Left cardiac atrium (tissue), 4 donors: ENCODE measurements around the gene GLIPR2. TPM values are rescaled to one million over a fixed set of nuclear protein-coding genes. Genes with fewer than 3 reads are reported as not detected.
A peak's percentile ranks its signal among the peaks of the same experiment; 100 is the strongest.
"Not testable (repeated sequence)": the region's sequence is repeated elsewhere in the genome, so short reads cannot be mapped to it uniquely, and the experiment has no call there.

Experiments
- ATAC-seq, 2 donors: fragments of 200-7000 bp; cut with Tn5 transposase; one replicate each; pipeline ENCODE4 v1.9.1; 2020; ENCODE audit warnings: mild to moderate bottlenecking in 2 of 2, moderate library complexity in 2 of 2
- DNase-seq: peaks from one replicate; pipeline ENCODE4 v3.0.0-alpha.2; 2020
- intact Hi-C, 2 donors: fragments of 100-400 bp; cut with DNase I; formaldehyde crosslinking; loops; one replicate each; pipeline versions ENCODE4 v1.14.1 to v1.15.1; 2022 to 2023
- total RNA-seq, 2 donors: library from RNA; stranded (reverse); fragmentation: NEBNext Ultra II Directional; extraction: Animal tissue kit (Norgen Biotek cat#: 25700); gene quantifications; one replicate each; pipeline ENCODE4 v1.2.1, GENCODE V29; 2021
- donor health status: DM: no; HTN: yes; CAD: no.
- donor health status: DM: no; HTN: yes; CAD: no; lungs with severe emphysema.
- donor health status: DM: yes; HTN: yes; CAD: no.
- donor health status: Dilated cardiomyopathy.

GLIPR2 gene
- total RNA-seq, 2 donors from 2014 or later = 14.7 to 19.7 TPM

DNA sequence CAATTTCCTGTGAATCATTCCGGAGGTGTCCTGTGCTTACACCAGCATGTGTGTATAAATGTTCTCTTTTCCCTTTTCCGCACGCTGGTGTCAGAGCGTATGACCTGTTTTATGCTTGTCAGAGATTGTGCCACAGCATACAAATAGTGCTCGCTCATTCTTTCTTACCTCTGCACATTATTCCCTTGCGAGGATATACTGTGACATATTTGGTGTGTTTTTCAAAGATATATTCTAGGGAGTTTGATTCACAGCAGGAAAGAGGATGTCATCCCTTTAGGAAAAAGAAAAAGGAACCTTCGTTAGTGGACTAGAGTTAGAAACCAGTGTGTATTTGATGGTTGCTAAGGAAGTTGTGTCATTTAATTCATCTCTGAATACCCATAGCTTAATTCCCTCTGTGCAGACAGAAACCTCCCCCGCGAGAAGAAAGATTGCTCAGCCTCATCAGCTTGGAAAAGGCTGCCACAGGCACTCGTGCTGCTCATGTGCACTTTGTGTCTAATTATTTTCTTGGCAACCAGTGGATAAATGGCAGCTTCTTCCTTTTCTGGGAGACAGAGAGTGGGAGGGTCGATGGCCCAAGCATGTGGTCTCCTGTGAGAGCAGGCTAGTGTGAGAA is 17.9 kb downstream of the GLIPR2 start:
- intact Hi-C loops = no loop called here
- ATAC-seq = peak; percentile 58 to 60
- peak; percentile 54 for DNase-seq

DNA sequence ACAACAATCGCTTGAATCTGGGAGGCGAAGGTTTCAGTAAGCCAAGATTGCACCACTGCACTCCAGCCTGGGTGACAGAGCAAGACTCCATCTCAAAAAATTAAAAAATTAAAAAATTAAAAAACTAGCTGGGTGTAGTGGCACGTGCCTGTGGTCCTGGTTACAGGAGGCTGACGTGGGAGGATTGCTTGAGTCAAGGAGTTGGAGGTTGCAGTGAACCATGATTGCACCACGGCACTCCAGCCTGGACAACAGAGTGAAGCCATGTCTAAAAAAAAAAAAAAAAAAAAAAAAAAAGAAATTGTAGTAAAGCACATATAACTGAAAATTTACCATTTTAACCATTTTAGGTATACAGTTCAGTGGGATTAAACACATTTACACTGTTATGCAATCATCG is 19.6 kb downstream of the GLIPR2 start:
- ATAC-seq (no peak), DNase-seq (no peak)
- intact Hi-C loops = no loop called here

DNA sequence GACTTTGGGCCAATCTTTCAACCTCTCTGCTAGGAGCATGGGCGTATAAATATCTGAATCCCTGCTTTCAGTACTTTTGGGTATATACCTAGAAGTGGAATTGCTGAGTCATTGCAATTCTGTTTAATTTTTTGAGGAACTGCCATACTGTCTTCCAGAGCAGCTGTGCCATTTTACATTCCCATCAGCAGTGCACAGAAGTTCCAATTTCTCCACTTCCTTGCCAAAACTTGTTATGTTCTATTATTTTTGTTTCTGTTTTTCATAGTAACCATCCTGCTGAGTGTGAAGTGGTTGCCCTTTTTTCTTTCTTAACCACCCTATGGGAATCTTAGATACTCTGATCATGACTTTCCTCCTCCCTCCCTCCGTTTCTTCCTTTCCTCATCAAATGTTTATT is 21.6 kb downstream of the GLIPR2 start:
- DNase-seq (no peak), ATAC-seq (peak; percentile 51 to 54)
- intact Hi-C loops = no loop called here

DNA sequence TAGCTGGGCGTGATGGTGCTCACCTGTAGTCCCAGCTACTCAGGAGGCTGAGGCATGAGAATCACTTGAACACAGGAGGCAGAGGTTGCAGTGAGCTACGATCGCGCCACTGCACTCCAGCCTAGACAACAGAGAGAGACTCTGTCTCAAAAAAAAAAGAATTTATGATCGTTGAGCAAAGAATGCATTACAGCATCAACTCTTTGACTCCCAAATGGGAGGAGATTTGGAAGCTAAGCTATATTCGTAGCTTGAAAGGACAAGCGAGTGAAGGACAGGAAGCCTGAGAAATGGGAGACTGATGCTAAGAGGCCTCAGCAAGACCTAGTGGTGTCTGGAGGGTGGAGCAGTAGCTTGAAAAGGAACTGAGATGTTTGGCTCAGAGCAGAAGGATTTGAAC is 22.4 kb downstream of the GLIPR2 start:
- DNase-seq (no peak), ATAC-seq (peak; percentile 20 to 54)
- intact Hi-C loops = no loop called here

DNA sequence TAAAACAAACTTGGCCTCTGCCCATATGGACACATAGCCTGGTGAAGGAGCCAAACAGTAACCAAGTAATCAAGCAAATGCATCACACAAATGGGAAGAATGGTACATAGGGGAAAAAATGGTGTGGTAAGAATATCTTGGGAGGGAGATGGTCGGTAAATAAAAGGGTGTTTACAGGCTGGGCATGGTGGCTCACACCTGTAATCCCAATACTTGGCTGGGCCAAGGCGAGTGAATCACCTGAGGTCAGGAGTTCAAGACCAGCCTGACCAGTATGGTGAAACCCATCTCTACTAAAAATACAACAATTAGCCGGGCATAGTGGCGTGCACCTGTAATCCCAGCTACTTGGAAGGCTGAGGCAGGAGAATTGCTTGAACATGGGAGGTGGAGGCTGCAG is 23.0 kb downstream of the GLIPR2 start:
- ATAC-seq, DNase-seq, intact Hi-C loops: not testable (repeated sequence)

DNA sequence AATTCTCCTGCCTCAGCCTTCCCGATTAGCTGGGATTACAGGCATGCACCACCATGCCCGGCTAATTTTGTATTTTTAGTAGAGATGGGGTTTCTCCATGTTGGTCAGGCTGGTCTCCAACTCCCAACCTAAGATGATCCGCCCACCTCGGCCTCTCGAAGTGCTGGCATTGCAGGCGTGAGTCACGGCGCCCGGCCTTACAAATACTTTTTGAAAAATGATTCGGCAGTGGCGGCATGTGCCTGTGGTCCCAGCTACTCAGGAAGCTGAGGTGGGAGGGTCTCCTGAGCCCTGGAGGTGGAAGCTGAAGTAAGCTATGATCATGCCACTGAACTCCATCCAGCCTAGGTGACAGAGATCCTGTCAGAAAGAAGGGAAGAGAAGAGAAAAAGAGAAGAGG is 23.6 kb downstream of the GLIPR2 start:
- not testable (repeated sequence) for DNase-seq, ATAC-seq
- intact Hi-C loops = loop anchor here (10.0 kb wide), 2 partner anchors 55 to 205 kb away; partner anchors contain the start of gene OR2S2 (in 1 of the 2)

DNA sequence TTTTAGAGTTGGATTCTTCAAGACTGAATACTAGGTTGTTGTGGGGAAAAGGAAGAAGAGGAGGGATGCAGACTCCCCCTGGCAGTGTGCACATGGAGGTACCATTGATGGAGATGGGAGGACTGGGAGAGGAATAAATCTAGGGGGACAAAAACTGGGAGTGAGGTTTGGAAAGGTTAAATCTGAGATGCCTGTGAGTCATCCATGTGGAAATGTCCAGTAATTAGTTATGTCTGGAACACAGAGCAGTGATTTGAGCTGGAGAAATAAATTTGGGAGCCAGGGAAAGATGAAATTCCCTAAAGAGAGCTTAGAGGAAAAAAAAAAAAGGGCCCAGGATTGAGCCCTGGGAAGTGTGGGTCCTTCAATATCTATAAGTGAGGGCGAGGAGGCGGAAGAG is 24.7 kb downstream of the GLIPR2 start:
- ATAC-seq (no peak), DNase-seq (no peak)
- intact Hi-C loops = loop anchor here (10.0 kb wide), 2 partner anchors 56 to 206 kb away; partner anchors contain the start of gene OR2S2 (in 1 of the 2)

DNA sequence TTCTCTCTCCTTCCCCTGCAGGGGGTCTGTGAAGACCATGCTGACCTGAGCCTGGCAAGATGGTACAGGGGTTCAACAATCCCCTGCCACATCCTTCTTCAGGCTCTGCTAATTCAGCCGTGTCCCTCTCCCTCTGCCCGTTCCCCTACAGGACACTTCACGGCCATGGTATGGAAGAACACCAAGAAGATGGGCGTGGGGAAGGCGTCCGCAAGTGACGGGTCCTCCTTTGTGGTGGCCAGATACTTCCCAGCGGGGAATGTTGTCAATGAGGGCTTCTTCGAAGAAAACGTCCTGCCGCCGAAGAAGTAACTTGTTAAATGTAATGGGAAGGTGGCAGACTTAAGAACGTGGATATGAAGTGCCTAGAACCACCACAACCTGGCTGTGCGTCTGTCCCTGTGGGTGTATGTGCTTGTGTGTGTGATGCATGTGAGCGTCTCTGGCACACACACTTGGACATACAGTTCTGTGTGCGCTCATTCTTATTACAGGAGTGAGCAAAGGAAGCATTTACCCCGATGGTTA is 25.7 kb downstream of the GLIPR2 start:
- intact Hi-C loops = loop anchor here (10.0 kb wide), 2 partner anchors 57 to 207 kb away; partner anchors contain the start of gene OR2S2 (in 1 of the 2)
- no peak for DNase-seq
- no peak for ATAC-seq

DNA sequence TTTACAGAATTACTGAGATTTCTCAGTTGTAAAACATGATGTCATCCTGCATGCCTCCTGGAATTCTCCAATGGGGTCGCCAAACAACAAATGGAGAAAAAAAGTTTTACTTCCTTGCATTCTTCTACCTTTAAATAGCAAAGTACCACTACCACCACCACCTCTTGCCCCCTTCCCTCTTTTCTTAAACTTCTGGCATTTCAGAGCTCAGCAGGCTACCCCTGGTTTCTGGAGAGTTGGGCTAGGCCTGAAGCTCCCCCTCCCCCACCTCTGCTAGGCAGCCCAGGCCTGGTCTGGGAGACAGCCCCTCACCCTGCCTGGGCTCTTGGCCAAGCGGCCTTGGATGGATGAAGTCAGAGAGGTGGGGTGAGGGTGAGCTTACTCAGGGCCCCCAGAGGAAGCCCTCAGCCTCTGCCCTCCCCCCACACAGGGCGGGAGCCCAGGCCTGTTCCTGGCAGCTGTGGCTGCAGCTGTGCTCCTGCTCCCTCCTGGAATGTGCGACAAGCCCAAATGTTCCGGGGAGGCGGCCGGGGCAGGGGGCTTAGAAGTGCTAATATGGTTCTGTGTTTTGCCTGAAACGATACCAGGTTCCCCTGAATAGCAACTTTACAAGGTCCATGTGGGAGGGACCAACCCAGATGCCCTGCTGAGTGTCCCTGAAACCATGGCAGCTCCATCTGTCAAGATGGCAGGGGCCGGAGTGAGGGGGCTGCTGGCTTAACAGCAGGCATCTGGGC is 26.7 kb downstream of the GLIPR2 start:
- intact Hi-C loops = loop anchor here (10.0 kb wide), 2 partner anchors 58 to 208 kb away; partner anchors contain the start of gene OR2S2 (in 1 of the 2)
- ATAC-seq = peak; percentile 51 to 56
- DNase-seq = peak; percentile 67

DNA sequence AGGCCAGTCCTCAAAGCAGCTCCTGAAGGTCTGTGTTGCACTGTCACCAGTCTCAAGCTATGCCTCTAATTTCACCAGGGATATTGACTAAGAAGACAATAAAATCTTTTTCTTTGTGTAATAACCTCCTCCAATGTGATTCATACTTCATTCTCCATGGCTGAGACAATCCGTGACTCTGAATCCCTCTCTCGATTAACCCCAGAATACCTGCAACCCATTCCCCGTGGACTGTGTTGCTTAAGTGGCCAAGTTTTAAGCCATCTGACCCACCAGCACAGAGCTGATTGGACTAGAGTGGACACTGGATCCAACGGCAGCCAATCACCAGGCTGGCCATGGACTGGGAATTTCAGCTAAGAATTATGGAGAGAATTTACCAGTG is 27.2 kb downstream of the GLIPR2 start:
- ATAC-seq (no peak), DNase-seq (no peak)
- intact Hi-C loops = loop anchor here (10.0 kb wide), 2 partner anchors 59 to 209 kb away; partner anchors contain the start of gene OR2S2 (in 1 of the 2)

DNA sequence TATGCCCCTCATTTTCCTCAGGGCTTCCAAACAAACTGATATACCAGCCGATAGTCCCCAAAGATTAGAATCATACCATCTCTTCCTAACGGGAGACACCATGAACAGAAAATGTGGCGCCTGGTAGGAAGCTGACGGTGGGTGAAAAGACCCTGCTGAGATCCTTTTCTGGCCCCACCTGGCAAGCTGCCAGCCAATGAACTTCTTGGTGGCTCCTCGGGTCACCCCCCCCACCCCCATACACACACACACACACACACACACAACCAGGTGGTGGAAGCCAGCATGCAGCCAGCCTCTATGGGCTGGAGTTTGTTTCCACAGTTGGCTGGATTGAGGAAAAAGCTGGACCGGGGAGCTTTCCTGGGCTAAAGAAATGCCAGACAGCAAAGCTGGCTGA is 27.8 kb downstream of the GLIPR2 start:
- DNase-seq = peak; percentile 37
- no peak for ATAC-seq
- intact Hi-C loops = loop anchor here (10.0 kb wide), 2 partner anchors 60 to 210 kb away; partner anchors contain the start of gene OR2S2 (in 1 of the 2)

DNA sequence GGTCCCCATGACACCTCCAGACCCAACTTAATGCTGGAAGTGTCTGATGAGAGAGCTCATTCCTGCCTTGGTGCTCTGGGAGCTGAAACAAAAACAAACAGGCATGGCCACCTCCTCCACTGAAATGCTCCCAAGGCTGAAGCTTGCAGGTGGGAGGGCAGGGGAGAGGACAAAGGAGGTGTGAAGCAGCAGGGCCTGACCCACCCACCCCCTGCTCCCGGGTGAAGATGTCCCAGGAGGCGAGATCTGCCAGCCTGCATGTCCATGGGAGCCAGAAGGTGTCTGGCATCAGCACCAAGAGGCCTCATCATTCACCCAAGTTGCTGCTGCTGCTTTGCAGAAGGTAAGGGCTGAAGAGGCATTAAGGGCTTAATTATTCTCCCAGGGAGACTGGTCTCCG is 28.5 kb downstream of the GLIPR2 start:
- DNase-seq = no peak
- no peak for ATAC-seq
- intact Hi-C loops = loop anchor here (10.0 kb wide), 2 partner anchors 60 to 210 kb away; partner anchors contain the start of gene OR2S2 (in 1 of the 2)

DNA sequence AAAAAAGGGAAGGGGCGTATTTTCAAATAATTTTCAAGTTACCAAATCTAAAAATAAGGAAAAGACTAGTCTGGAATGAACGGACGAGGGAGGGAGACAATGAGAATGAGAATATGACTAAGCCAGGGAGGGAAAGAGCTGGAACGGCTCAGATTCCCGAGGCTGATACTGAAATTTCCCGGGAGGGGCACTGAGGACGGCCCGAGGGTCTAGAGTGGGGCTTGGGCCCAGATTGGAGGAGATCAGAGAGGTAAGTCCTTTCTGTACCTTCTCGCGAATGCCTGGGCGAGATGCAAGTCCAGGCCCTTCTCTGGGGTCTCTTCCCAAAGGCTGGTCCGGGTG is 29.3 kb downstream of the GLIPR2 start:
- DNase-seq = no peak
- intact Hi-C loops = loop anchor here (1.0 to 10.0 kb wide), 3 partner anchors 61 to 211 kb away; partner anchors contain the start of gene OR2S2 (in 1 of the 2)
- ATAC-seq = peak; percentile 13 to 51

DNA sequence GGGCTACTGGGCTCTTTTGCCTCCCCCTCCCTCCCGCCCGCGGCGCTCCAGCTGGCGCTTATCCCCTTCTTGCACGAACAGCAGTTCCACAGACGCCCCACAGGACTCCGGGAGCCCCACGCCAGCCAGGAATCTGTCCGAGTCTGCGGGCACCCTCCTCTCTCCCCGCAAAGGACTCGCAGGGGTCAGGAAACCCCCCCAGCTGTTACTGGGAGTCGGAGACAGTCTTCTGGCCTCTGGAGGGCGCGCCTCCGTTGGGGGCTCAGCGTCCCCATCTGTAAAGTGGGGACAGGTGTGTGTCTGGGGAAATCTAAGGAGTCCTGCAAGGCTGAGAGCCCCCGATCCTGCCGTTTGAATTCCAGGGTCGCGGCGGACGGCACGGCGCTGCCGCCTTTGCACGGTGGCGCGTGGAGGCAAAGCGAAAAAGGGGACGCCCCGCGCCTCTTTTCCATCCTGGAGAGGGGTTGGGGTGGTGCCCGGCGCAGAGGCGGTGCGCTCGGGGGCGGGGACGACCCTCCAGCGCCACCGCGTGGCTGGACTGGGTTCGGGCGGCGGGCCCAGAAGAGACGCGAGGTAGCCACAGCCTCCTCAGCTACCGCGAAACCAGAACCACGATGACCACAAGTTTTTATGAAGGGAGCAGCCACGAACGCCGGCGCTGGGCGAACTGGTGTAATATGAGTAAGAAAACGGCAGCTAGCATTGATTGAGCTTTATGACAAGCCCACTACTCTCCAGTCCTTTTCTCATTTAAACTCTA is 29.8 kb downstream of the GLIPR2 start:
- DNase-seq = peak; percentile 84
- peak; percentile 91 to 94 for ATAC-seq
- intact Hi-C loops = loop anchor here (1.0 to 10.0 kb wide), 3 partner anchors 62 to 212 kb away; partner anchors contain the start of gene OR2S2 (in 1 of the 2)

DNA sequence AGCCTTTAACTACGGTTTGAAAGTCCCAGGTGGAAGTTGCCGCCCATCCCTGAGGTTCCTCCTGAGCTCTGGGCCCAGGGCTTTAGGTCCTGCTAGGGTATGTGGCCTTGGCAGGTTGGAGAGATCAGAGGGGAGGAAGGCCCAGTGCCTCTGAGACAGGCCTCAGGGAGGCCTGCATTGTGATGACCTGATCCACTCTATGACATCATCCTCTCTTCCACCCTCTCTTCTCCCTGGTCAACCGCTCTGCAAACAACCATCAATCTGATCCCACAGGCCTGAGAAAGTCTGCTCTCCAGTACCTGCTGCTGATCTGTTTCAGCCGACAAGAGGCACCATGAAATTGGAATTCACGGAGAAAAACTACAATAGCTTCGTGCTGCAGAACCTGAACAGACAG is 32.6 kb downstream of the GLIPR2 start, which contains the start of gene CCIN:
CCIN (plus strand) TSS at position 223 of the 400 bp plus-strand sequence; CDS start at position 338, 115 bp downstream.
- intact Hi-C loops = loop anchor here (10.0 kb wide), 2 partner anchors 64 to 214 kb away; partner anchors contain the start of gene OR2S2 (in 1 of the 2)
- no peak for ATAC-seq
- DNase-seq = no peak

DNA sequence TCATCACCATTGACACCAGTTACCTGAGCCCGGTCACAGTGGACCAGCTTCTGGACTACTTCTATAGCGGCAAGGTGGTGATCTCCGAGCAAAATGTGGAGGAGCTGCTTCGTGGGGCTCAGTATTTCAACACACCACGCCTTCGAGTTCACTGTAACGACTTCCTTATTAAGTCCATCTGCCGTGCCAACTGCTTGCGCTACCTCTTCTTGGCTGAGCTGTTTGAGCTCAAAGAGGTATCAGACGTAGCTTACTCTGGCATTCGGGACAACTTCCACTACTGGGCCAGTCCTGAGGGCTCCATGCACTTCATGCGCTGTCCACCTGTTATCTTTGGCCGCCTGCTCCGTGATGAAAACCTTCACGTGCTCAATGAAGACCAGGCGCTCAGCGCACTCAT is 33.2 kb downstream of the GLIPR2 start:
- DNase-seq = no peak
- intact Hi-C loops = loop anchor here (10.0 kb wide), 2 partner anchors 65 to 215 kb away; partner anchors contain the start of gene OR2S2 (in 1 of the 2)
- no peak for ATAC-seq

DNA sequence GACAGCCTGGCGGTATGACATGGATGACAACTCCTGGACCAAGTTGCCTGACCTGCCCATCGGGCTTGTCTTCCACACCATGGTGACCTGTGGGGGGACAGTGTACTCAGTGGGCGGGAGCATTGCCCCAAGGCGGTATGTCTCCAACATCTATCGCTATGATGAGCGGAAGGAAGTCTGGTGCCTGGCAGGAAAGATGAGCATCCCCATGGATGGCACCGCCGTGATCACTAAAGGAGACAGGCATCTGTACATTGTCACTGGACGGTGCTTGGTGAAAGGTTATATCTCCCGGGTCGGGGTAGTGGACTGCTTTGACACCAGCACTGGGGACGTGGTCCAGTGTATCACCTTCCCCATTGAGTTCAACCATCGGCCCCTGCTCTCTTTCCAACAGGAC is 34.0 kb downstream of the GLIPR2 start:
- intact Hi-C loops = no loop called here
- DNase-seq (no peak), ATAC-seq (no peak)

DNA sequence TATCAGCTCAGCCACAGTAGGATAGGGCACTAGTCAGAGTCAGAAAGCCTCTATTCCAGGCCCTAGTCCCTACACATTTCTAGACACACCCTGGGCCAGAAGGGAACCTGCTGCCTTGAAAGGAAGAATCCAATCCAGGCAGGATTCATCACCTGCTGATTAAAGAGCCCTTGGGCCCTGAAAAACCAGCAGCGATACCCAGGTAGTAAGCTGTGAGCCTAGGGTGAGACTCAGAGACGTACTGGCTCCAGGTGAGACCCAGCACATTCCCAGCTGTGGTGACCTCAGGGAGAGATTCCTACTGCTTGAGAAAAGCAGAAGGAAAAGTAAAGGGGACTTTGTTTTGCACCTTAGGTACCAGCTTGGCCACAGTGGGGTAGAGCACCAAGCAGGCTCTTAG is 37.3 kb downstream of the GLIPR2 start:
- no peak for ATAC-seq
- intact Hi-C loops = no loop called here

DNA sequence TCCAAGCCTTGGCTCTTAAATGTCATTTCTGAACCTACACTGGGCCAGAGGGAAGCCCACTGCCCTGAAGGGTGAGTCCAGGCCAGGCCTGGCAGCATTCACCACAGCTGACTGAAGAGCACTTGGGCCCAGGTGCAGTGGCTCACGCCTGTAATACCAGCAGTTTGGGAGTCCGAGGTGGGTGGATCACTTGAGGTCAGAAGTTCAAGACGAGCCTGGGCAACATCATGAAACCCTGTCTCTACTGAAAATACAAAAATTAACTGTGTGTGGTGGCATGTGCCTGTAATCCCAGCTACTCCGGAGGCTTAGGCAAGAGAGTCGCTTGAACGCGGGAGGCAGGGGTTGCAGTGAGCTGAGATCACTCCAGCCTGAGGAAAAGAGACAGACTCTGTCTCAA is 37.7 kb downstream of the GLIPR2 start:
- DNase-seq = no peak
- no peak for ATAC-seq
- intact Hi-C loops = no loop called here

More for the DNA sequence above, 37.3 kb downstream of the GLIPR2 start:
- DNase-seq = no peak
